ENCODE data around the gene PGM1.

The PGM1 gene

DNA sequence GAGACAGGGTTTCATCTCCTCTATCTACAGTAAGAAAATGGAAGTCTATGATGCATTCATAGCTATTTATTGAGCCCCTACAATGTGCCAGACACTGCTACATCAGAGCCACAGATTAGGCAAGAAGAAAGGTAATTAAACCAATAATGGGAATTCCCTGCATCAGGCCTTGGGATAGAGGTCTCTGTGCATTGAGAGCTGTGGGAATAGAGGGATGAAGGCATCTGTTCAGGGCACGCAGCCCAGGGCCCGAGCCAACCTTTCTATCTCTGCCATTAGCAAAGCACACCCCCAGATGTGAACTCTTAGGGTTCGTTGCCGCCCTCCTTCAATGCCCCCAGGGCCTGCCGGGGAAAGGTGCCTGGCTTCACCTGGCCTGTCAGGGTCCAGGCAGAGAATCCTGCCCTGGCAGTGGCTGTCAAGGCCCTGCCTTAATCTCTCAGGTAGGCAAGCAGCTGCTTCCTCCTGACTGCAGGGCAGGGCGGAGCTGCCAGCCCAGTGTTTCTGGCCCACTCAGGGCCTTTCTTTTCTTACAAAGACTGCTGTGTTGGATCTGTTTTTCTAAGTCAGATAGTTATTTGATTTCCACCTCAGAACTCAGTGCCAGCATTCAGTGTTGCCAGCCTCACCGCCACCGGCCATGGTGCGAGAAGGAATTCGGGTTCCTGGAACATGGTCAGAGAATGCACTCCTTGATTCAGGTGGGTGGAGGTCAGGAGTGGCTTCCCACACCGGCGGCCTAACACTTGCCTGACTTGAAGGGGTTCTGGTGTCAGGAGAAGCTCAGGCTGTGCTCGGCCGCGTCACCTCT lies 76.1 kb downstream of the PGM1 start:
- Histone ChIP-seq H3K9me3 (ENCODE audit: insufficient read depth, low read depth, low read length) (no peaks in the 10 kb centered on the region; the same call in 1 of the 2 replicates), H3K4me1 (ENCODE audit: insufficient read depth, low read length) (no peaks in the 10 kb centered on the region), H3K4me3 (ENCODE audit: low read length) (no peak overlapping the region), H3K27ac (ENCODE audit: low read length) (no peak overlapping the region), H3K36me3 (ENCODE audit: insufficient read depth, low read depth, low read length) (no peaks in the 10 kb centered on the region), H3K9ac (ENCODE audit: low read depth, low read length) (no peak overlapping the region), H3K27me3 (ENCODE audit: insufficient read depth, low read length) (no peaks in the 10 kb centered on the region)

DNA sequence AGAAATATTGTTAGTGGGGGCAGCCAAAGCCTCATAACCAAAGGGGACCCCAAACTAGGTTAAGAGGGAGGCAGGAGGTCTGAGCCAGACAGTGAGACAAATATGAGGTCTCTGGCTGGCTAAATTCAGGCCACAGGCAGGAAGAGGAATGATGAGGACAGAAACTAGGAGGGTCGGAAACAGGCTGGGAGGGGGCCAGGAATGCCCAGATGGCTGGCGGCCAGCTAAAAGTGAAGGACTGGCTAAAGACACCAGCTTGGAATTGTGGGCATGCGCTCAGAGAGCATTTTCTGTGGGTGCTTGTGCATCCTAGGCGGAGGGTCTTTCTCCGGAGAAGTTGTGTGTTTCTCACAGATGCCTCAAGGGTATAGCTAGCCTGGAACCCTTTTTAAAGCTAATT lies 77.0 kb downstream of the PGM1 start:
- no peaks in the 10 kb centered on the region for H3K27me3 ChIP-seq (ENCODE audit: insufficient read depth, low read length)
- no peaks in the 10 kb centered on the region for H3K36me3 ChIP-seq (ENCODE audit: insufficient read depth, low read depth, low read length)
- H3K4me1 ChIP-seq (ENCODE audit: insufficient read depth, low read length): peaks cover 3% of the 10 kb centered on the region; the same call in 1 of the 2 replicates

DNA sequence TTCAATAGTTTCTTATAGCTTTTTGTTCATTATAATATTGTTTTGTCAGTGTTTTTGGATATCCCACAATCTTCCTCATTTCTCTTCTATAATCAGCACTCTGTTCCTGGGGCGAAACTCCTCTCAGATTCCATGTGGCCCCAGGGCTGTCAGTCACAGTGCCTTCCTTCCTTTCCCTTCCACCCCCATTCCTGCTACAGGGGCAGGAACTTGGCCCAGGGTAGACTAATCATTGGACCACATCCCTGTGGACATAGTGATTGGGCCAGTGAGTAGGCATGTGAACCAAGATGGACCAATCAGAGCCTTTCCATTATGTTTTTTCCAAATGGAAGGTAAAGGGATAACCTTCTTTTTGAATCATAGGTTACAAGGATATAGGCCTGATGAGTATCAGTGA lies 78.3 kb downstream of the PGM1 start:
- H3K36me3 ChIP-seq (ENCODE audit: insufficient read depth, low read depth, low read length): no peaks in the 10 kb centered on the region
- no peaks in the 10 kb centered on the region for H3K9me3 ChIP-seq (ENCODE audit: insufficient read depth, low read depth, low read length)
- no peak overlapping the region for H3K4me3 ChIP-seq (ENCODE audit: low read length)
- H3K27me3 ChIP-seq (ENCODE audit: insufficient read depth, low read length): no peaks in the 10 kb centered on the region
- no peak overlapping the region for H3K9ac ChIP-seq (ENCODE audit: low read depth, low read length)
- H3K27ac ChIP-seq (ENCODE audit: low read length): no peak overlapping the region
- H3K4me1 ChIP-seq (ENCODE audit: insufficient read depth, low read length): peaks cover 3% of the 10 kb centered on the region; the same call in 1 of the 2 replicates

More for the DNA sequence above, 77.0 kb downstream of the PGM1 start:
- no peak overlapping the region for H3K27ac ChIP-seq (ENCODE audit: low read length)
- H3K4me3 ChIP-seq (ENCODE audit: low read length): no peak overlapping the region
- no peak overlapping the region for H3K9ac ChIP-seq (ENCODE audit: low read depth, low read length)
- H3K9me3 ChIP-seq (ENCODE audit: insufficient read depth, low read depth, low read length): no peaks in the 10 kb centered on the region; the same call in 1 of the 2 replicates

DNA sequence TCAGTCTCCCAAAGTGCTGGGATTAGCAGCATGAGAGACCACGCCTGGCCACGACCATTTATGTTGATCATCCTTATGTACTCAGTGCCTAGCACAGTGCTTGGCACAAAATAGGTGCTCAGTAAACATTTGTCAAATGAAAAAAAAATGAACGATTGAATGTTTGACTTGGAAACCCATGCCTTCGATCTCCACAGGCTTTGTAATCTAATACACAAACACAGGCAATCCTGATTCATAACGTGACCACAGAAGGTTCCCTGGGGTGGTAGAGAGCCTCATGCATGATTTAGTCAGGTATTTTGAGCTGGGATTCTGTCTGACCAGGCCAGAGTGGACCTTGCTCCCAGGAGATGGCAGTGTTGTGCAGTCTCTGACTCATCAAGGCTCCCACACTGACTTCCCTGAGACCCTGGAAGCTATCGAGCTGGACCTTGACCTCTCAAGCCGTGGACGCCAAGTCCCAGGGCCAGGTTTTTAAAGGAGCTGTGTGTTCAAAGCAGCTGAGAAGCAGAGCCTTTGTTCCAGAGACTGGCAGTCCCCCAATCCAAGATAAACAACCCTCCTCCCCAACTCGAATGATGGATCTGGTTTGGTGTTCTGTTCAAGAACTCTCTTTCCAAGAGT lies 81.1 kb downstream of the PGM1 start:
- Histone ChIP-seq H3K4me3 (ENCODE audit: low read length) (no peak overlapping the region), H3K36me3 (ENCODE audit: insufficient read depth, low read depth, low read length) (no peaks in the 10 kb centered on the region), H3K27ac (ENCODE audit: low read length) (no peak overlapping the region), H3K4me1 (ENCODE audit: insufficient read depth, low read length) (peaks cover 3% of the 10 kb centered on the region; the same call in 1 of the 2 replicates), H3K9ac (ENCODE audit: low read depth, low read length) (no peak overlapping the region), H3K27me3 (ENCODE audit: insufficient read depth, low read length) (no peaks in the 10 kb centered on the region), H3K9me3 (ENCODE audit: insufficient read depth, low read depth, low read length) (no peaks in the 10 kb centered on the region)

DNA sequence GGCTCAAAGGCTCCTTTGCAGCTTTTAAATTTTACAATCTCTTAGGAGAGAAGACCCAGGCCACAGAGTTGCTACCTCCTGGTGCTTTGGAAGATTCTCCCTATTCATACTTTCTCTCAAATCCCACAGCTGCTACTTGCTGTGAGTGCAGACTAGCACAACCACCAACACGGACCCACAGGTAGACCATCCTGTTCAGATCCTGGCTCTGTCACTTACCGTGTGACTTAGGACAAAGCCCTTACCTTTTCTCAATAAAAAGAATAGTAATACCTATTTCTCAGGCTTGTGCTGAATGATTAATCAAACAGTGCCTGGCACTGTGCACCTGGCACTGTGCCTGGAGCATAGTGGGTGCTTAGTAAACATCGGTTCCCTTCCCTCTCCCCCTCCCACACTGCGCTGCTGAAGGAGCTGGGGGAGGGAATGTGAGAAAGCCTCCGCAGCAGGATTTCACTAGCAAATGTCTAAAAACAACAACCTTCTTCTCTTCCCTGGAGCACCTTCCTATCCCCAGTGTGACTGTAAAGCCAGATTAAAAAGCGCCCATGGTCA lies 81.7 kb downstream of the PGM1 start:
- Histone ChIP-seq H3K4me1 (ENCODE audit: insufficient read depth, low read length) (peaks cover 3% of the 10 kb centered on the region; the same call in 1 of the 2 replicates), H3K4me3 (ENCODE audit: low read length) (no peak overlapping the region), H3K27ac (ENCODE audit: low read length) (no peak overlapping the region), H3K27me3 (ENCODE audit: insufficient read depth, low read length) (no peaks in the 10 kb centered on the region), H3K9me3 (ENCODE audit: insufficient read depth, low read depth, low read length) (no peaks in the 10 kb centered on the region), H3K9ac (ENCODE audit: low read depth, low read length) (no peak overlapping the region), H3K36me3 (ENCODE audit: insufficient read depth, low read depth, low read length) (no peaks in the 10 kb centered on the region)

DNA sequence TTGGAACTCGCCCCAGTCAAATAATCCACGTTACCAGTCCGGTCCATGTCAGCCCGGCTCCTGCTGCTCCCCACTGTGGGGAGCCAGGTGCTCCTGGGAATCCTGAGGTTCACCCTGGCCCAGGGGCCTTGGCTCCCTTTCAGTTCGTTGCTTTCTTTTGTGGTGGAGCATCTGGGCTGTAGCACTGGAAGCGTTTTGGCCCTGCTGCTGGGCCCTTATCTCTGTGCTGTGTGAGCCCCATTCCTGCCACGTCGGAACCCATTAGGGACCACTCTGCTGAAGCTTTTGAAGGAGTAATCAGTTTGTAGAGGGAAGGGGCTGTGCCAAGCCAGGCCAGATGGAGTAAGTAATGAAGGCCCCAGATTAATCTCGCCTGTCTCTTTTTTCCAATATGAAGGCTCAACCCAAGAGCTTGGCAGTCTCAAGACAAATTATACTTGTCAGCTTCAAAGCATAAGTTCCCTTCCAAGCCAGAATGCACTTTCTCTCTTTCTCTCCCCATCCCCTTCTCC lies 82.3 kb downstream of the PGM1 start:
- H3K27me3 ChIP-seq (ENCODE audit: insufficient read depth, low read length): no peaks in the 10 kb centered on the region
- no peak overlapping the region for H3K27ac ChIP-seq (ENCODE audit: low read length)
- H3K9me3 ChIP-seq (ENCODE audit: insufficient read depth, low read depth, low read length): no peaks in the 10 kb centered on the region
- peaks cover 3% of the 10 kb centered on the region; the same call in 1 of the 2 replicates for H3K4me1 ChIP-seq (ENCODE audit: insufficient read depth, low read length)
- H3K36me3 ChIP-seq (ENCODE audit: insufficient read depth, low read depth, low read length): no peaks in the 10 kb centered on the region
- H3K4me3 ChIP-seq (ENCODE audit: low read length): no peak overlapping the region
- no peak overlapping the region for H3K9ac ChIP-seq (ENCODE audit: low read depth, low read length)

DNA sequence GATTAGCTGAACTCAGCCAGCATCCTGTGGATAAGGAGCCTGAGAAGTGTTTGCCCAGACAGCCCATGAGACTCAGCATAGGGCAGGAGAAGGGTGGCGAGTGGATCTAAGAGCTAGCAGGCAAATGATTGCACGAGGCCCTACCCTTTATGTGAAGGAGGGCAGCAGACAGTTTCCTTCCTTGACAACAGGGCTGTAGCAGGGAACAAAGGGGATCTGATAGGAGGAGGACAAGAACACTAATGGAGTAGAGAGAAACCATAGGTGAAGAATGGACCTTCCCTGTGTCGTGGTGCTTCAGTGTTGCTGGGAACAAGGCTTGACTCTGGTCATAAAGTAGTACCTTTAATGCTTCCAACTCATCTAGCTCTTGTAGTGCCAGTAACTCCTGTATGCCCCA lies 84.3 kb downstream of the PGM1 start:
- no peaks in the 10 kb centered on the region for H3K36me3 ChIP-seq (ENCODE audit: insufficient read depth, low read depth, low read length)
- H3K9ac ChIP-seq (ENCODE audit: low read depth, low read length): no peak overlapping the region
- no peak overlapping the region for H3K4me3 ChIP-seq (ENCODE audit: low read length)
- no peak overlapping the region for H3K27ac ChIP-seq (ENCODE audit: low read length)
- H3K27me3 ChIP-seq (ENCODE audit: insufficient read depth, low read length): no peaks in the 10 kb centered on the region
- H3K9me3 ChIP-seq (ENCODE audit: insufficient read depth, low read depth, low read length): no peaks in the 10 kb centered on the region
- H3K4me1 ChIP-seq (ENCODE audit: insufficient read depth, low read length): peaks cover 3% of the 10 kb centered on the region; the same call in 1 of the 2 replicates

DNA sequence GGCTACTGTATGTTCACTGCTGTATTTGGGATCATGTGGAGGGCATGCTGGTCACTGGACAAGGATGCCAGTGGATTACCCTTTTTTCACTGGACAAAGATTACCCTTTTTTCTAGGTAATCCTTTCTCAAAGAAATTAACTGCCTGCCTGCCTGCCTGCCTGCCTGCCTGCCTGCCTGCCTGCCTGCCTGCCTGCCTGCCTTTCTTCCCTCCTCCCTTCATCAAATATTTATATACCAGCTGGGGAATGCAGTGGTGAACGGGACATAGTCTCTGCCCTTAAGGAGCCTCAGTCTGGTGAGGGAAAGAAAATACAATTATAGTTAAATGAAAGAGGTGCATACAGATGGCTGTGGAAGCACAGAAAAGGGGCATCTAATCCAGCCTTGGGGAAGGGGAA lies 85.0 kb downstream of the PGM1 start:
- Histone ChIP-seq H3K27ac (ENCODE audit: low read length) (no peak overlapping the region), H3K36me3 (ENCODE audit: insufficient read depth, low read depth, low read length) (no peaks in the 10 kb centered on the region), H3K4me3 (ENCODE audit: low read length) (no peak overlapping the region), H3K27me3 (ENCODE audit: insufficient read depth, low read length) (no peaks in the 10 kb centered on the region), H3K9me3 (ENCODE audit: insufficient read depth, low read depth, low read length) (no peaks in the 10 kb centered on the region), H3K4me1 (ENCODE audit: insufficient read depth, low read length) (peaks cover 8% of the 10 kb centered on the region; the same call in 1 of the 2 replicates), H3K9ac (ENCODE audit: low read depth, low read length) (no peak overlapping the region)

DNA sequence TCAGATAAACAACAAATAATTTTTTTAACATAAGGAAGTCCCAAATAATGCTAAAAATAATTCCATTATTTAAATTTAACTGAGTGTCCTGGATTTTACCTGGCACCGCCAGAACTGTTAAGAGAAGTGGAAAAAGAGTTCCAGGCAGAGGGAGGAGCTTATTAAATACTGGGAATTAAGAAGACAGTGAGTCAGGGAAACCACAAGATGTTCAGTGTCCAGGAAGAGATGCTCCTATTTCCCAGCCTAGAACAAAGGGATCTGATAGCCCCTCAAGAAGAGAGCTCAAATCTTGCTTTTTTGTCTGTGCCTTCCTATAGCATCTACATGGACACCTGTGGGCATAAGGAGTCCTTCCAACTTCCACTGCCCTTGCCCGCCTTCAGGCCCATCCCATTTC lies 85.9 kb downstream of the PGM1 start:
- Histone ChIP-seq H3K27ac (ENCODE audit: low read length) (no peak overlapping the region), H3K4me3 (ENCODE audit: low read length) (no peak overlapping the region), H3K9me3 (ENCODE audit: insufficient read depth, low read depth, low read length) (no peaks in the 10 kb centered on the region), H3K9ac (ENCODE audit: low read depth, low read length) (no peak overlapping the region), H3K4me1 (ENCODE audit: insufficient read depth, low read length) (peaks cover 8% of the 10 kb centered on the region; the same call in 1 of the 2 replicates), H3K36me3 (ENCODE audit: insufficient read depth, low read depth, low read length) (no peaks in the 10 kb centered on the region), H3K27me3 (ENCODE audit: insufficient read depth, low read length) (no peaks in the 10 kb centered on the region)

DNA sequence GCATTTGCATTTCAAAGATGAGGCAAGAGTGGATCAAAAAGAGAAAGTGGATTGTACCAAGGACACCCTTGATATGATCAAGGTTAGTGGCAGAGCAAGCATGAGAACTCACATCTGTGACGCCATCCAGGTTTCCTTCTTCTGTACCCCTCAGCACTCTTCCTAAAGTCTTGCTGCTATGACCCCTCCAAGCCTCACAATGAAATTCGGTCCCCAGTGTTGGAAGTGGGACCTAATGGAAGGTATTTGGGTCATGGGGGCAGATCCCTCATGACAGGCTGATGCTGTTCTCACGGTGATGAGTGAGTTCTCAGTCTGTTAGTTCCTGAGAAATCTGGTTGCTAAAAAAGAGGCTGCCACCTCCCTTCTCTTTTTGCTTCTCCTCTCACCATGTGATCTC lies 86.4 kb downstream of the PGM1 start:
- Histone ChIP-seq H3K4me1 (ENCODE audit: insufficient read depth, low read length) (peaks cover 8% of the 10 kb centered on the region; the same call in 1 of the 2 replicates), H3K9me3 (ENCODE audit: insufficient read depth, low read depth, low read length) (no peaks in the 10 kb centered on the region), H3K27ac (ENCODE audit: low read length) (no peak overlapping the region), H3K36me3 (ENCODE audit: insufficient read depth, low read depth, low read length) (no peaks in the 10 kb centered on the region), H3K9ac (ENCODE audit: low read depth, low read length) (no peak overlapping the region), H3K27me3 (ENCODE audit: insufficient read depth, low read length) (no peaks in the 10 kb centered on the region), H3K4me3 (ENCODE audit: low read length) (no peak overlapping the region)

DNA sequence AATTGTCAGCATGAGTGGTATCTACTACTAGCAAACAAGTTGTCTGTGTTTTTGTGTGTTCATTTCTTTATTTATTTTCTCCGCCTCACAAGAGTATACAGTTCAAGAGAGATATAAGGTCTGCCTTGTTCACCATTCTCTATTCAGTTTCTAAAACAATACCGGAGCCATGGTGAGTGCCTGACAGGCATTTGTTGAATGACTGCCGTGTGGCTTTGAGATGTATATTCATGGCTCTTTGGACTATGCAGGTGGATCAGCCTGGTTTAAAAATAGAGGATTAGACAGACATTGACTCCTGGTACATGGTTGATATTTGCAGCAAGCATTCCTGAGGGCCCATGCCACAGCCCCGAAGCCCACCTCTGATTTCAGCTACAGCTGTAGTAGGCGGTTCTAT lies 89.7 kb downstream of the PGM1 start:
- H3K27ac ChIP-seq (ENCODE audit: low read length): no peak overlapping the region
- H3K9ac ChIP-seq (ENCODE audit: low read depth, low read length): no peak overlapping the region
- no peaks in the 10 kb centered on the region for H3K9me3 ChIP-seq (ENCODE audit: insufficient read depth, low read depth, low read length)
- H3K36me3 ChIP-seq (ENCODE audit: insufficient read depth, low read depth, low read length): no peaks in the 10 kb centered on the region
- H3K4me1 ChIP-seq (ENCODE audit: insufficient read depth, low read length): peaks cover 4% of the 10 kb centered on the region; the same call in 1 of the 2 replicates
- no peaks in the 10 kb centered on the region for H3K27me3 ChIP-seq (ENCODE audit: insufficient read depth, low read length)
- no peak overlapping the region for H3K4me3 ChIP-seq (ENCODE audit: low read length)
